Kidney (tissue), 14 donors: ENCODE data around the gene MTERF2. TPM values are rescaled to one million over a fixed set of nuclear protein-coding genes. Genes with fewer than 3 reads are reported as not detected.
"Not testable (repeated sequence)": the region's sequence is repeated elsewhere in the genome, so short reads cannot be mapped to it uniquely, and the experiment has no call there.

ENCODE experiments used
- DNase-seq, 5 donors: peaks; one replicate each; pipeline ENCODE4 v3.0.0-alpha.2; 2013 to 2020
- FAIRE-seq: peaks from 2 replicates; lab custom pipeline; 2012; peaks lifted over from hg19 to GRCh38; lab: Jason Lieb, UNC
- H3K27ac ChIP-seq, 2 donors: one replicate each; pipeline ENCODE4 v1.7.0; 2013; ENCODE audit warnings: low read depth in 2 of 2, low read length in 2 of 2, inconsistent platforms in 1 of 2
- H3K27me3 ChIP-seq: one replicate; pipeline ENCODE4 v1.7.1; 2013; ENCODE audit warnings: low read length, inconsistent platforms; ENCODE audit not compliant: control insufficient read depth, insufficient read depth
- H3K36me3 ChIP-seq, 3 donors: one replicate each; pipeline versions ENCODE4 v1.7.0 to v1.7.1; 2013; ENCODE audit warnings: low read length in 3 of 3, control low read depth in 1 of 3, inconsistent platforms in 1 of 3; ENCODE audit not compliant: insufficient read depth in 3 of 3, control insufficient read depth in 2 of 3
- H3K4me1 ChIP-seq, 3 donors: one replicate each; pipeline versions ENCODE4 v1.7.0 to v1.7.1; 2013; ENCODE audit warnings: low read length in 3 of 3, inconsistent platforms in 1 of 3, low read depth in 1 of 3; ENCODE audit not compliant: control insufficient read depth in 2 of 3, insufficient read depth in 2 of 3
- H3K4me3 ChIP-seq, 3 donors: one replicate each; pipeline versions ENCODE4 v1.7.0 to v1.8.1; 2013; ENCODE audit warnings: low read length in 3 of 3, control low read depth in 1 of 3, inconsistent platforms in 1 of 3
- H3K9ac ChIP-seq, 3 donors: one replicate each; pipeline versions ENCODE4 v1.7.0 to v1.7.1; 2013; ENCODE audit warnings: low read length in 3 of 3, control low read depth in 1 of 3, inconsistent platforms in 1 of 3
- H3K9me3 ChIP-seq, 3 donors: one replicate each; pipeline versions ENCODE4 v1.7.0 to v1.7.1; 2013; ENCODE audit warnings: low read length in 3 of 3, control low read depth in 1 of 3, inconsistent platforms in 1 of 3; ENCODE audit not compliant: control insufficient read depth in 2 of 3, insufficient read depth in 1 of 3
- CTCF ChIP-seq: IDR thresholded peaks from 3 replicates; pipeline ENCODE4 v1.5.1; 2012; ENCODE audit warnings: mild to moderate bottlenecking, moderate library complexity, borderline replicate concordance; ENCODE audit not compliant: insufficient read depth; ENCODE audit errors: extremely low read depth
- intact Hi-C: fragments of 100-400 bp; cut with DNase I; formaldehyde crosslinking; loops from one replicate; pipeline ENCODE4 v1.11.1; 2022
- polyA plus RNA-seq: library from polyadenylated mRNA; stranded (reverse); fragments of 350-450 nt; fragmentation: Illumina TruSeq; extraction: RNeasy Lipid Tissue Mini Kit (QIAGEN cat#74804); gene quantifications from one replicate; pipeline ENCODE4 v1.2.3, GENCODE V29; 2014; ENCODE audit warnings: low read depth, low replicate concordance; ENCODE audit not compliant: insufficient read depth
- total RNA-seq: library from RNA; stranded (reverse); fragmentation: NEBNext Ultra II Directional; extraction: Animal tissue kit (Norgen Biotek cat#: 25700); gene quantifications from one replicate; pipeline ENCODE4 v1.2.1, GENCODE V29; 2021
- donor health status: control.
- donor health status: control.
- donor health status: control.
- donor health status: control.
- donor health status: control.
- donor health status: DM: yes; HTN: yes; CAD: no.
- donor health status: Normal renal cell carcinoma (clear cell type).

Gene MTERF2
- total and polyA plus RNA-seq, 2 donors from 2014 or later: 15.0 to 26.2 TPM

- peaks cover 0 to 2% (median 0%) of the 10 kb centered on the region in 3 donors for H3K36me3 ChIP-seq
- H3K4me3 ChIP-seq: no peak overlapping the region
- H3K9me3 ChIP-seq: no peaks in the 10 kb centered on the region
- FAIRE-seq: no peak
- intact Hi-C loops: no loop called here
- H3K4me1 ChIP-seq: no peaks in the 10 kb centered on the region
- no peak overlapping the region for H3K27ac ChIP-seq
- no peak for DNase-seq
- TF ChIP-seq CTCF: no peak
- no peak overlapping the region for H3K9ac ChIP-seq
- H3K27me3 ChIP-seq: no peaks in the 10 kb centered on the region
Measured at GRCh38 chr12:107012736-107013425, 25.9 kb upstream of the MTERF2 start.

- no peak for FAIRE-seq
- no peaks in the 10 kb centered on the region for H3K27me3 ChIP-seq
Measured at GRCh38 chr12:107011519-107011918, 24.6 kb upstream of the MTERF2 start.

GRCh38 chr12:107007411-107007810 is 20.5 kb upstream of the MTERF2 start:
- FAIRE-seq (no peak), DNase-seq (no peak)
- intact Hi-C loops: no loop called here
- Histone ChIP-seq H3K4me1 (no peaks in the 10 kb centered on the region), H3K9ac (no peak overlapping the region), H3K9me3 (no peaks in the 10 kb centered on the region), H3K4me3 (no peak overlapping the region), H3K27me3 (no peaks in the 10 kb centered on the region), H3K36me3 (no peaks in the 10 kb centered on the region), H3K27ac (no peak overlapping the region)
- TF ChIP-seq CTCF: no peak

More at GRCh38 chr12:107011519-107011918, 24.6 kb upstream of the MTERF2 start:
- Histone ChIP-seq H3K4me1 (no peaks in the 10 kb centered on the region), H3K9ac (no peak overlapping the region), H3K4me3 (no peak overlapping the region), H3K36me3 (no peaks in the 10 kb centered on the region), H3K9me3 (no peaks in the 10 kb centered on the region), H3K27ac (no peak overlapping the region)
- no peak for DNase-seq
- TF ChIP-seq CTCF: no peak
- intact Hi-C loops: no loop called here

GRCh38 chr12:107002665-107003064 is 15.7 kb upstream of the MTERF2 start:
- H3K9me3 ChIP-seq, intact Hi-C loops, FAIRE-seq, H3K4me1 ChIP-seq, H3K27me3 ChIP-seq, H3K4me3 ChIP-seq, DNase-seq, H3K27ac ChIP-seq, H3K9ac ChIP-seq, H3K36me3 ChIP-seq: not testable (repeated sequence)
